Measurements from ENCODE around the gene VRK1.

GRCh38 chr14:96761066-96761465 lies 36.1 kb upstream of the VRK1 start:
- no peak for TF ChIP-seq SMC3 (IDR thresholded peaks at IDR 0.05; ENCODE audit: low read depth, low read length)
- no peak for TF ChIP-seq RCOR1 (IDR thresholded peaks at IDR 0.05; ENCODE audit: insufficient replicate concordance, low read length)
- TF ChIP-seq CTCF (conservative IDR thresholded peaks at IDR 0.05; ENCODE audit: low read depth, low read length), result no peak
- no peak for TF ChIP-seq RAD21 (IDR thresholded peaks at IDR 0.05; ENCODE audit: low read length)
- no peak for TF ChIP-seq POLR2A (IDR thresholded peaks at IDR 0.05; ENCODE audit: low read depth, low read length)
- TF ChIP-seq BHLHE40 (IDR thresholded peaks at IDR 0.05; ENCODE audit: low read depth, low read length), result no peak
- TF ChIP-seq NFE2L2 (IDR thresholded peaks at IDR 0.05; ENCODE audit: low read depth, low read length), result no peak
- no peak for TF ChIP-seq MAFK (IDR thresholded peaks at IDR 0.05; ENCODE audit: low read depth, low read length)
- TF ChIP-seq MAZ (IDR thresholded peaks at IDR 0.05; ENCODE audit: borderline replicate concordance, low read depth, low read length), result no peak
